NOMO-1 (cell line): Measurements from ENCODE around the gene RPTOR.

Experiments used
- DNase-seq, 2 experiments: peaks; one replicate each; lab custom pipeline; 2025; ENCODE audit not compliant: unreplicated experiment in 2 of 2; lab: John Stamatoyannopoulos, UW

The RPTOR gene

GRCh38 chr17:80822021-80822699, 277.5 kb downstream of the RPTOR start:
- DNase-seq, result no peak

GRCh38 chr17:80822700-80823410, 278.2 kb downstream of the RPTOR start:
- DNase-seq, result no peak

DNA sequence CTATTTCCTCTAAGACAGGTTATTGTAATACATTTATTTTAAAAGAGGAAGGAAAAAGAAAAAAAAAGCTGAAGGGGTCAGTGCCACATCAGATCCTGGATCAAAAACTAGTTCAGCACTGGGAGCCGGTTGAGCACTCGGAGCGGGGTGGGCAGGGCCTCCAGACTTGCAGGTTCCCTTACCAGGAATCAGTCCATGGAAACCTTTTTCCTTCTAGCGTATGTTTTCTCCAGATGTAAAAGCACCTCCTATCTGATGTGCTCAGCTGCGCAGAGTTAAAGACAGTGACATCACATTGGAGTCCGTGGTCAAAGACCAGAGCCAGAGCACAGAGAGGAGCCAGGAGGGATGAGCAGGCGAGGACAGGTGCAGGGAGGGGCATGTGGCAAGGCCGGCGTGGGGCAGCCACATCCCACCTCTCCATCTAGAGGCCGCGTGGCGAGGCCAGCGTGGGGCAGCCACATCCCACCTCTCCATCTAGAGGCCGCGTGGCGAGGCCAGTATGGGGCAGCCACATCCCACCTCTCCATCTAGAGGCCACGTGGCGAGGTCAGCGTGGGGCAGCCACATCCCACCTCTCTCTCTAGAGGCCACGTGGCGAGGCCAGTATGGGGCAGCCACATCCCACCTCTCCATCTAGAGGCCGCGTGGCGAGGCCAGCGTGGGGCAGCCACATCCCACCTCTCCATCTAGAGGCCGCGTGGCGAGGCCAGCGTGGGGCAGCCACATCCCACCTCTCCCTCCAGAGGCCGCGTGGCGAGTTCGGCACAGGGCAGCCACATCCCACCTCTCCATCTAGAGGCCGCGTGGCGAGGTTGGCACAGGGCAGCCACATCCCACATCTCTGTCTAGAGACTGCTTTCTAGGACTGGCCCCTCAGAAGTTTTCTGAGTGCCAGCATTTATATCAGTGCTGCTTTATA, 280.2 kb downstream of the RPTOR start:
- no peak for DNase-seq

GRCh38 chr17:80825471-80826345, 281.1 kb downstream of the RPTOR start:
- DNase-seq, result no peak

GRCh38 chr17:80826346-80826954, 281.8 kb downstream of the RPTOR start:
- no peak for DNase-seq

- DNase-seq, result no peak
These were observed 282.5 kb downstream of the RPTOR start for GRCh38 chr17:80826955-80827645.

GRCh38 chr17:80827646-80828643, 283.3 kb downstream of the RPTOR start:
- DNase-seq, result no peak

DNA sequence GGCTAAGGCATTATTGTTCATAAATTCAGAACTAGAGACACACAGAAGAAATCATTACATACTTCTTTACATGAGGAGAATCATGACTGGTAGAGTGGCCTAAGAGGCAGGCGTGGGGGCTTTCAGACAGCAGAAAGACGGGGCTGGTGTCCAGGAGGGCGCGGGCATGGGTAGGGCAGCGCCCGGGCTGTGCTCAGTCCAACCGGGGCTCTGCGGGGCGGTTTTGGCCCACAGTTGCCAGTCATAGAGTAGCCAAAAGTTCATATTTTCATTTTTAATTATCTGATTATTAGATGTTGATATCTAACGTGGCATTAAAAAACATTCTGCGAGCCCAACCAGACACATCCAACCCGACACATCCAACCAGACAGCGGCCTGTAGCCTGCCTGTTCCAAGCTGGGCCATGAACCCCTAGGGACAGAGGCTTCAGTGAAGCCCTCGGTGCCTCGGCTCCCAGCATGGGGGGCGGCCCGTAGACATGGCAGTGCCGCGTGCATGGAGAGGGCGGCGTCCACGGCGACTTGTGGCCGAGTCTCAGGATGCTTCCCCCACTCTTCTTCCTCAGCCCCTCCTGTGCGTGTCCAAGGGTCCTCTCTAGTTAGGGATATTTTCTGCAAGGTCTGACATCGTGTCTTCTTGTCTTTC, 284.7 kb downstream of the RPTOR start:
- DNase-seq, result no peak

DNA sequence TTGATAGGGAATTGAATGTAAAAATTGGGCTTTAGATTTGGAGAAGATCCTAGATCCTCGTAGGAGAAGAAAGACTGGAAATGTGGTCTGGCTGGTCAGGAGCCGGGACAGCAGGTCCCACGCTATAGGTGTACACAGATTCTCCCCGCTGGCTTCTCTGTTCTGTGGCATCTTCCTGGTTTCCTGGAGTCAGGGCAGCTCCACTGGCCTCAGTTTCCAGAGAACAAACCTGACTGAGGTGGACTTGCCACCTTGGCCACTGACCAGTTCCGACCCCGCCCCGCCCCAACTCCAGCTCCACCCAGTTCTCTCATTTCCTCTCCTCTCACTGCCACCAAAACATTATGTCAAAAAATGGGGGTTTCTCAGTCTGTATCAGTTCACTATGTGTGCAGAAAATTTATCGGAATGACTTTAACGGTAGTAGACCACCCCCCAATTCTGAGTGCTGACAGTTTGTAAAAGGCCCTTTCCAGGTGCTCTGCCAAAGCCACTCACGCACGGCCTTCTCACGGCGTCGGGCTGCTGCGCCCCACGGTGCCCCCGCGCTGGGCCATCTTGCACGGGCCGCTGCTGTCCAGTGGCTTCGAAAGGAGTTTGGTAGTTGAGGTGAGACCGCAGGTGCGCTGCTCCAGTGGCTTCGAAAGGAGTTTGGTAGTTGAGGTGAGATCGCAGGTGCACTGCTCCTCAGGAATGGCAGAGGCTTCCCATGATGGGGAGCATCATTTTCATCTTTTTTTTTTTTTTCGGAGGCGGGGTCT, 285.6 kb downstream of the RPTOR start:
- DNase-seq, result no peak

DNA sequence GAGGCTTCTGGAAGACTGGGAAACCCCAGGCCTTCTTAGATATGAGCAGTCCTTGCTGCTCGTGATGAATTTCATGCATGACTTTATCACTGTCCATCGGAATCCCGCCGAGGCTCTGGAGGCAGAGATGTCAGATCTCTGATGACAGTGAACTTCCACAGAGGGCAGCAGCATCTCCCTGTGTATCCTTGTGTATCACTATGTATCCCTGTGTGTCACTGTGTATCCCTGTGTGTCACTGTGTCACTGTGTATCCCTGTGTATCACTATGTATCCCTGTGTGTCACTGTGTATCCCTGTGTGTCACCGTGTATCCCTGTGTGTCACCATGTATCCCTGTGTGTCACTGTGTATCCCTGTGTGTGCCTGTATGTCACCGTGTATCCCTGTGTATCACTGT, 286.9 kb downstream of the RPTOR start:
- DNase-seq, result no peak

GRCh38 chr17:80832266-80832676, 287.6 kb downstream of the RPTOR start:
- no peak for DNase-seq

DNA sequence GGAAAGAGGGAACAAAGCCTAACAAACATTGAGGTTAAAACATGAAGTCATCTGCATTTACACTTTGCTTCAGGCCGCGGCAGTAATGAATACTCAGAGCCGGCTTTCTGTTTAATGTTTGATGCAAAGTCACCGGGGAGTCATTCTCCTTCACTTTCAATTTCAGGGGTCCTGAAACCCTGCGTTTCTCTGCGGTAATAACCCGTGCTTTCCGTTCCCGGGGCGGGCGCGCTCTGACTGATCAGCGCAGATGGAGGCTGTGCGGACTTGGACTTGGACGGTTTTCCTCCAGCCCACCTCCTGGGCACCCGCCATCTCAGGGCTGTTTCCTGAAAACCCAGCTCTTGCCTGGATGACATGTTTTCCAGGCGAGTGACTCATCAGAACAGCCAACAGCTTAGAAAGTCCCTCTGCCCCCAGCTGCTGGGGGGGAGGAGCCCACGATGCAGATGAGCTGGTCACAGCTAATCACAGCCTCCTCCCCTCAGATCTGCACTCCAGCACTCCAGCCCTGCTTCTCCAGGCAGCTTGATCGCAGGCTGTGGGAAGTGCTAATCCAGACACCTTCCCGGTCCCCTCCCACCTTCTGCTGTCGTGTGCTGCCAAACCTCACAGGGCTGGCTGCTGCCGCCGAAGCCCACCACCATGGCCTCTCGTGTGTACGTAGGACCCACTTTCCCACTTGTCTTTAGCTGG, 288.4 kb downstream of the RPTOR start:
- DNase-seq, result peak; percentile 46 to 77

- DNase-seq, result no peak
These were observed 289.6 kb downstream of the RPTOR start for GRCh38 chr17:80833952-80834892.

DNA sequence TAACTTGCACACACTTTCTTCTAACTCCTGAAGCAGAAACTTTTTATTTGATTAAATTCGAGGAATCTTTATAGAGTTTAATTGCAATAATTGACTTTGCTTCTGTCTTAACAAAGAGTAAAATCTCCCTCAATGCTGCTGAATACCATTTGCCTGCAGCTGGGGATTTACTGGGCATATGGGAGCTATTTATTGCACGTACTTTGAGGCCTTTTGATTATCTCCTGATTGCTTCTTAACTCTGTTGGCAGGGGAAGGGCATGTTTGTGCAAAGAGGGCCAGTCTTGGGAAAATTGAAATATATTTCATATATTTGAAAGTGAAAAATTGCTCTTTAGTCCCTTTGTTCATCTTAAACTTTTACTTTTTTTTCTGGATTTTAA, 290.2 kb downstream of the RPTOR start:
- DNase-seq, result no peak
